ENCODE results near the gene SMU1.

GRCh38 chr9:33011831-33012230 lies 64.6 kb downstream of the SMU1 start:
- TF ChIP-seq CTCF (IDR thresholded peaks at IDR 0.05): no peak
- TF ChIP-seq POLR2A (IDR thresholded peaks at IDR 0.05; ENCODE audit: low read depth): no peak
- TF ChIP-seq EP300 (IDR thresholded peaks at IDR 0.05): no peak
- no peak for TF ChIP-seq POLR2AphosphoS5 (IDR thresholded peaks at IDR 0.05)

All from esophagus muscularis mucosa (tissue), 4 donors.